ENCODE results near the gene FAM107B.

Gene FAM107B

GRCh38 chr10:14535457-14536130 lies 239.1 kb downstream of the FAM107B start:
- no peak for TF ChIP-seq CTCF (IDR thresholded peaks at IDR 0.05; ENCODE audit: low read depth, low read length)
- in situ Hi-C loops (cut with HindIII; ENCODE audit: low sequenced_read_pairs): no loop called here
- no peak for DNase-seq (ENCODE audit: low read depth, low spot score)
- H3K4me3 ChIP-seq (ENCODE audit: low read depth, low read length): no peak overlapping the region

- in situ Hi-C loops (cut with HindIII; ENCODE audit: low sequenced_read_pairs): no loop called here
These were observed 240.5 kb downstream of the FAM107B start for GRCh38 chr10:14534152-14534551.

GRCh38 chr10:14533295-14533694 lies 241.4 kb downstream of the FAM107B start:
- no peak for TF ChIP-seq CTCF (IDR thresholded peaks at IDR 0.05; ENCODE audit: low read depth, low read length)
- no peak overlapping the region for H3K4me3 ChIP-seq (ENCODE audit: low read depth, low read length)
- in situ Hi-C loops (cut with HindIII; ENCODE audit: low sequenced_read_pairs): no loop called here
- no peak for DNase-seq (ENCODE audit: low read depth, low spot score)

More at GRCh38 chr10:14534152-14534551, 240.5 kb downstream of the FAM107B start:
- no peak overlapping the region for H3K4me3 ChIP-seq (ENCODE audit: low read depth, low read length)
- DNase-seq (ENCODE audit: low read depth, low spot score): no peak
- no peak for TF ChIP-seq CTCF (IDR thresholded peaks at IDR 0.05; ENCODE audit: low read depth, low read length)

GRCh38 chr10:14532473-14533251 lies 242.0 kb downstream of the FAM107B start:
- in situ Hi-C loops (cut with HindIII; ENCODE audit: low sequenced_read_pairs): no loop called here
- DNase-seq (ENCODE audit: low read depth, low spot score): no peak
- TF ChIP-seq CTCF (IDR thresholded peaks at IDR 0.05; ENCODE audit: low read depth, low read length): no peak
- no peak overlapping the region for H3K4me3 ChIP-seq (ENCODE audit: low read depth, low read length)

- in situ Hi-C loops (cut with HindIII; ENCODE audit: low sequenced_read_pairs): no loop called here
These were observed 242.7 kb downstream of the FAM107B start for GRCh38 chr10:14531974-14532373.

GRCh38 chr10:14530465-14530864 lies 244.2 kb downstream of the FAM107B start:
- TF ChIP-seq CTCF (IDR thresholded peaks at IDR 0.05; ENCODE audit: low read depth, low read length): no peak
- H3K4me3 ChIP-seq (ENCODE audit: low read depth, low read length): no peak overlapping the region
- in situ Hi-C loops (cut with HindIII; ENCODE audit: low sequenced_read_pairs): no loop called here
- DNase-seq (ENCODE audit: low read depth, low spot score): no peak

More at GRCh38 chr10:14531974-14532373, 242.7 kb downstream of the FAM107B start:
- DNase-seq (ENCODE audit: low read depth, low spot score): no peak
- H3K4me3 ChIP-seq (ENCODE audit: low read depth, low read length): no peak overlapping the region
- TF ChIP-seq CTCF (IDR thresholded peaks at IDR 0.05; ENCODE audit: low read depth, low read length): no peak
